Measurements from ENCODE around the gene NCAN. TPM values are rescaled to one million over a fixed set of nuclear protein-coding genes. Genes with fewer than 3 reads are reported as not detected.
A peak's percentile ranks its signal among the peaks of the same experiment; 100 is the strongest.

The NCAN gene
- polyA plus RNA-seq, 2 of the 4 experiments (the other 2 are of a cell fraction): 0.03 to 0.05 TPM

DNA sequence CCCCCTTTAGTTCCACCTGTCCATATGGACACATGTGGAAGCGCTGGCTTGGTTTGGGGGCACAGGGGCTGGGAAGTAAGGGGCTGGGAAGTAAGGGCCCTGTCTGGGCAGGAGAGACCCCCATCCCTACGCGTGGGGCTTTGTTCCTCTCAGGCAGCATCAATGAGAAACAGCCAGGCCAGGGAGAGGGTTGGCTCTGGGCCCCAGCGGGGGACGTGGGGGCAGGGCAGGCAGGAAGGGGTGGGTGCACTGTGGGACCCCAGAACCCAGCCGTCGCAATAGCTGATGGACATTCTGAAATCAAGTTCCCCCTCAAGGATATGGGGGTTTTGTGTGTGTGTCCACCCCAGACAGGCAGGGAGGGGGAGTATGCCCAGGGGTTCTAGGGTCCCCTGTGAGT is 1.2 kb downstream of the NCAN start:
- H3K4me2 ChIP-seq: no peak overlapping the region
- POLR2A ChIA-PET: no interaction called here
- H3K4me3 ChIP-seq: no peak overlapping the region
- no peak for TF ChIP-seq TP53 (CRISPR knock-in tag; IDR thresholded peaks at IDR 0.05)
- TF ChIP-seq, protein P1, sequence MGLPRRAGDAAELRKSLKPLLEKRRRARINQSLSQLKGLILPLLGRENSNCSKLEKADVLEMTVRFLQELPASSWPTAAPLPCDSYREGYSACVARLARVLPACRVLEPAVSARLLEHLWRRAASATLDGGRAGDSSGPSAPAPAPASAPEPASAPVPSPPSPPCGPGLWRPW (IDR thresholded peaks at IDR 0.05): no peak
- no peak for TF ChIP-seq POLR2AphosphoS2 (conservative IDR thresholded peaks at IDR 0.05; ENCODE audit: low read length)
- no peak for TF ChIP-seq TFCP2L1 (CRISPR knock-in tag; IDR thresholded peaks at IDR 0.05)
- TF ChIP-seq HOXB13 (CRISPR knock-in tag; IDR thresholded peaks at IDR 0.05; ENCODE audit: low read depth): no peak
- TF ChIP-seq NFE2L2 (conservative IDR thresholded peaks at IDR 0.05; ENCODE audit: low read length): no peak
- TF ChIP-seq E2F6 (IDR thresholded peaks at IDR 0.05; ENCODE audit: borderline replicate concordance, low read depth): no peak
- H3K9me3 ChIP-seq: no peaks in the 10 kb centered on the region
- FAIRE-seq (no peak), DNase-seq (ENCODE audit: low read depth in 1 of 2, low spot score in 1 of 2) (no peak), ATAC-seq (no peak)
- WGBS (ENCODE audit: missing lambda C conversion rate): 21% methylated on average over 5 of the region's 7 CpGs
- CTCF ChIA-PET: interaction anchor here (1.0 kb wide), 1 partner anchor 12 kb away, joined by 4 read pairs; no protein-coding TSS in a partner anchor
- H3K27ac ChIP-seq: no peak overlapping the region
- H3K4me1 ChIP-seq: no peaks in the 10 kb centered on the region

- Histone ChIP-seq H3K9me3 (no peaks in the 10 kb centered on the region), H3K27ac (no peak overlapping the region), H3K4me1 (no peaks in the 10 kb centered on the region), H3K4me2 (no peak overlapping the region), H3K4me3 (no peak overlapping the region)
- FAIRE-seq (no peak), ATAC-seq (peak in 1 of 2 experiments; percentile 6; a peak in 1 of 6 replicates), DNase-seq (ENCODE audit: low read depth in 1 of 2, low spot score in 1 of 2) (no peak)
- TF ChIP-seq CHD2 (IDR thresholded peaks at IDR 0.05; ENCODE audit: low read length, partially characterized antibody) (no peak), HOXB13 (CRISPR knock-in tag; IDR thresholded peaks at IDR 0.05; ENCODE audit: low read depth) (no peak), POLR2AphosphoS2 (conservative IDR thresholded peaks at IDR 0.05; ENCODE audit: low read length) (no peak), ZFP36 (IDR thresholded peaks at IDR 0.05; ENCODE audit: borderline replicate concordance, partially characterized antibody) (no peak), RFX5 (IDR thresholded peaks at IDR 0.05) (no peak), JUNB (IDR thresholded peaks at IDR 0.05) (no peak), HDAC2 (IDR thresholded peaks at IDR 0.05) (no peak), MAZ (IDR thresholded peaks at IDR 0.05; ENCODE audit: borderline replicate concordance, low read depth, low read length) (no peak), ZSCAN20 (CRISPR knock-in tag; IDR thresholded peaks at IDR 0.05) (no peak), SMC3 (IDR thresholded peaks at IDR 0.05) (no peak), GATA3 (IDR thresholded peaks at IDR 0.05; ENCODE audit: borderline replicate concordance) (no peak), KDM1A (IDR thresholded peaks at IDR 0.05; ENCODE audit: low read depth) (no peak)
- TF ChIP-seq, protein P2, sequence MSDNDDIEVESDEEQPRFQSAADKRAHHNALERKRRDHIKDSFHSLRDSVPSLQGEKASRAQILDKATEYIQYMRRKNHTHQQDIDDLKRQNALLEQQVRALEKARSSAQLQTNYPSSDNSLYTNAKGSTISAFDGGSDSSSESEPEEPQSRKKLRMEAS (IDR thresholded peaks at IDR 0.05): no peak
- TF ChIP-seq, protein P3, sequence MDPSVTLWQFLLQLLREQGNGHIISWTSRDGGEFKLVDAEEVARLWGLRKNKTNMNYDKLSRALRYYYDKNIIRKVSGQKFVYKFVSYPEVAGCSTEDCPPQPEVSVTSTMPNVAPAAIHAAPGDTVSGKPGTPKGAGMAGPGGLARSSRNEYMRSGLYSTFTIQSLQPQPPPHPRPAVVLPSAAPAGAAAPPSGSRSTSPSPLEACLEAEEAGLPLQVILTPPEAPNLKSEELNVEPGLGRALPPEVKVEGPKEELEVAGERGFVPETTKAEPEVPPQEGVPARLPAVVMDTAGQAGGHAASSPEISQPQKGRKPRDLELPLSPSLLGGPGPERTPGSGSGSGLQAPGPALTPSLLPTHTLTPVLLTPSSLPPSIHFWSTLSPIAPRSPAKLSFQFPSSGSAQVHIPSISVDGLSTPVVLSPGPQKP (IDR thresholded peaks at IDR 0.05; ENCODE audit: low read depth, low read length): no peak
- POLR2A ChIA-PET: no interaction called here
- CTCF ChIA-PET: interaction anchor here (0.5 to 3.3 kb wide), 3 partner anchors 12 to 55 kb away, joined by 3 to 13 read pairs (median 4); no protein-coding TSS in a partner anchor
- WGBS (ENCODE audit: missing lambda C conversion rate): 13% methylated on average over 8 of the region's 21 CpGs
These were observed 1.8 kb downstream of the NCAN start for GRCh38 chr19:19213426-19214158.

- TF ChIP-seq JUN (IDR thresholded peaks at IDR 0.05) (no peak), EHF (CRISPR knock-in tag; IDR thresholded peaks at IDR 0.05) (no peak), EHMT2 (IDR thresholded peaks at IDR 0.05; ENCODE audit: low read depth) (no peak), TFCP2L1 (CRISPR knock-in tag; IDR thresholded peaks at IDR 0.05) (no peak), HDAC2 (IDR thresholded peaks at IDR 0.05) (no peak), MYC (IDR thresholded peaks at IDR 0.05; ENCODE audit: borderline replicate concordance, low read length) (no peak), KDM5A (IDR thresholded peaks at IDR 0.05) (no peak), PHF8 (IDR thresholded peaks at IDR 0.05; ENCODE audit: borderline replicate concordance, low read depth) (no peak), CHD4 (IDR thresholded peaks at IDR 0.05; ENCODE audit: borderline replicate concordance) (no peak)
- TF ChIP-seq, protein P4, sequence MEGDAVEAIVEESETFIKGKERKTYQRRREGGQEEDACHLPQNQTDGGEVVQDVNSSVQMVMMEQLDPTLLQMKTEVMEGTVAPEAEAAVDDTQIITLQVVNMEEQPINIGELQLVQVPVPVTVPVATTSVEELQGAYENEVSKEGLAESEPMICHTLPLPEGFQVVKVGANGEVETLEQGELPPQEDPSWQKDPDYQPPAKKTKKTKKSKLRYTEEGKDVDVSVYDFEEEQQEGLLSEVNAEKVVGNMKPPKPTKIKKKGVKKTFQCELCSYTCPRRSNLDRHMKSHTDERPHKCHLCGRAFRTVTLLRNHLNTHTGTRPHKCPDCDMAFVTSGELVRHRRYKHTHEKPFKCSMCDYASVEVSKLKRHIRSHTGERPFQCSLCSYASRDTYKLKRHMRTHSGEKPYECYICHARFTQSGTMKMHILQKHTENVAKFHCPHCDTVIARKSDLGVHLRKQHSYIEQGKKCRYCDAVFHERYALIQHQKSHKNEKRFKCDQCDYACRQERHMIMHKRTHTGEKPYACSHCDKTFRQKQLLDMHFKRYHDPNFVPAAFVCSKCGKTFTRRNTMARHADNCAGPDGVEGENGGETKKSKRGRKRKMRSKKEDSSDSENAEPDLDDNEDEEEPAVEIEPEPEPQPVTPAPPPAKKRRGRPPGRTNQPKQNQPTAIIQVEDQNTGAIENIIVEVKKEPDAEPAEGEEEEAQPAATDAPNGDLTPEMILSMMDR (IDR thresholded peaks at IDR 0.05): no peak
- POLR2A ChIA-PET: no interaction called here
- Histone ChIP-seq H3K27ac (no peak overlapping the region), H3K9me3 (no peaks in the 10 kb centered on the region), H3K4me3 (no peak overlapping the region), H3K4me1 (no peaks in the 10 kb centered on the region), H3K4me2 (no peak overlapping the region)
- CTCF ChIA-PET: interaction anchor here (3.3 kb wide), 1 partner anchor 11 kb away, joined by 13 read pairs; no protein-coding TSS in a partner anchor
- ATAC-seq: peak; percentile 37 to 40; a peak in 3 of 6 replicates
- no peak for DNase-seq (ENCODE audit: low read depth in 1 of 2, low spot score in 1 of 2)
- no peak for FAIRE-seq
- WGBS (ENCODE audit: missing lambda C conversion rate): 0% methylated on average over 3 of the region's 5 CpGs
These were observed 2.4 kb downstream of the NCAN start for GRCh38 chr19:19214159-19214490.
